ENCODE results near the gene GBP5.
"Not testable (repeated sequence)": the region's sequence is repeated elsewhere in the genome, so short reads cannot be mapped to it uniquely, and the experiment has no call there.

GBP5 gene, protein sequence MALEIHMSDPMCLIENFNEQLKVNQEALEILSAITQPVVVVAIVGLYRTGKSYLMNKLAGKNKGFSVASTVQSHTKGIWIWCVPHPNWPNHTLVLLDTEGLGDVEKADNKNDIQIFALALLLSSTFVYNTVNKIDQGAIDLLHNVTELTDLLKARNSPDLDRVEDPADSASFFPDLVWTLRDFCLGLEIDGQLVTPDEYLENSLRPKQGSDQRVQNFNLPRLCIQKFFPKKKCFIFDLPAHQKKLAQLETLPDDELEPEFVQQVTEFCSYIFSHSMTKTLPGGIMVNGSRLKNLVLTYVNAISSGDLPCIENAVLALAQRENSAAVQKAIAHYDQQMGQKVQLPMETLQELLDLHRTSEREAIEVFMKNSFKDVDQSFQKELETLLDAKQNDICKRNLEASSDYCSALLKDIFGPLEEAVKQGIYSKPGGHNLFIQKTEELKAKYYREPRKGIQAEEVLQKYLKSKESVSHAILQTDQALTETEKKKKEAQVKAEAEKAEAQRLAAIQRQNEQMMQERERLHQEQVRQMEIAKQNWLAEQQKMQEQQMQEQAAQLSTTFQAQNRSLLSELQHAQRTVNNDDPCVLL

DNA sequence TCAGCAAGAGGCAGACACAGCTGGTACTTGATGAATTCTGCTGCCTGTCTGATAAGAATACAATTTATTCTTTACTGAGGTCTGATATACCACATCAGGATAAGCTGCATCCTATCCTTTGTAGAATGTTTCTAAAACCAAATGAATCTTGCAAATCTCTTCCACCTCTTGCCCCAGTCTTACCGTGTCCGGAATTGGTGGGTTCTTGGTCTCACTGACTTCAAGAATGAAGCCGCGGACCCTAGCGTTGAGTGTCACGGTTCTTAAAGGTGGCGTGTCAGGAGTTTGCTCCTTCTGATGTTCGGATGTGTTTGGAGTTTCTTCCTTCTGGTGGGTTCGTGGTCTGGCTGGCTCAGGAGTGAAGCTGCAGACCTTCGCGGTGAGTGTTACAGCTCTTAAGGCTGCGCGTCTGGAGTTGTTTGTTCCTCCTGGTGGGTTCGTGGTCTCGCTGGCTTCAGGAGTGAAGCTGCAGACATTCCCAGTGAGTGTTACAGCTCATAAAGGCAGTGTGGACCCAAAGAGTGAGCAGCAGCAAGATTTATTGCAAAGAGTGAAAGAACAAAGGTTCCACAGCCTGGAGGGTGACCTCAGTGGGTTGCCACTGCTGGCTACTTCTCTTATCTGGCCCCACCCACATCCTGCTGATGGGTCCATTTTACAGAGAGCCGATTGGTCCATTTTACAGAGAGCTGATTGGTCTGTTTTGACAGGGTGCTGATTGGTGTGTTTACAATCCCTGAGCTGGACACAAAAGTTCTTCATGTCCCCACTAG is at the start of gene GBP5:
GBP5 (minus strand) TSS at position 592 of the 773 bp plus-strand sequence. CDS start 3,305 bp downstream, outside the sequence.
- H3K9ac ChIP-seq (ENCODE audit: low read length); H3K27ac ChIP-seq (ENCODE audit: low read depth, low read length); H3K9me3 ChIP-seq (ENCODE audit: low read length); H3K4me3 ChIP-seq (ENCODE audit: low read depth in 1 of 2, low read length in 2 of 2); H3K27me3 ChIP-seq (ENCODE audit: control insufficient read depth in 1 of 2, insufficient read depth in 2 of 2, low read length in 2 of 2); H3K4me1 ChIP-seq (ENCODE audit: insufficient read depth, low read length); H3K36me3 ChIP-seq (ENCODE audit: insufficient read depth, low read length): not testable (repeated sequence)

DNA sequence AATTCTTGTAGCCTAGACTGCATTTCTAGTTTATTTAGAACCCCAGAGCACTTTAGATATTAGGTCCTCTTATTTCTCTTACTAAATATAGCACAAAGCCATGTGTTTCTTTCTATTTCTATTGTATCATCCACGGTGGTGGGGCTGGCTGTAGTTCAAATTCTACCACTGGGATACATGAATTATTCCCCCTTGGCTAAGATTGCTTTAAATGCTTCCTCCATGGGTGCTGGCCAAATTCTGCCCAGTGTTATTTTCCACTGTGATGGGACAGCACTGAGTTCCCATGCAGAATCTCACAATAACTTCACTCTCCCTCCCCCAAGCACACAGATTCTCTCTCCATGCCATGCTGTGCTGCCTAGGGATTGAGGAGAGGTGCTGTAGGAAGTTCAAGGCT is 49.7 kb upstream of the GBP5 start:
- Histone ChIP-seq H3K4me3 (ENCODE audit: low read depth in 1 of 2, low read length in 2 of 2) (no peak overlapping the region), H3K27me3 (ENCODE audit: control insufficient read depth in 1 of 2, insufficient read depth in 2 of 2, low read length in 2 of 2) (no peaks in the 10 kb centered on the region)

DNA sequence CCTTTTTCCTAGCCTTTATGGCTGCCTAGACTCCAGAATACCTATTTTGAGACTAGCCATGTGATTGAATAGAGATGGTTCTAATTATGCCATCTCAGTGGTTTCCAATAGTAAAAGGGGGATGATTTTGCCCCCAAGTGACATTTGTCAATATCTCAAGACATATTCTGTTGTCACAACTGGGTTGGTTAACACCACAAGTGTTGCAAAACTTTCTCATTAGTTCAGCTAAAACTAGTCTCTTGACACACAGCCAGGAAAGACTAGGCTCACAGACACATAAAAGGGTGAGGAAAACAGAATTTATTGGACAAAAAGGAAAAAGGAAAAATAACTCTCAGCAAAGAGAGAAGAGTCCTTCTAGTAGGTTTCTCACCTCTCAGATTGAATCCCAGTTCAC is 39.9 kb upstream of the GBP5 start:
- Histone ChIP-seq H3K4me3 (ENCODE audit: low read depth in 1 of 2, low read length in 2 of 2) (no peak overlapping the region), H3K36me3 (ENCODE audit: insufficient read depth, low read length) (no peaks in the 10 kb centered on the region), H3K27me3 (ENCODE audit: control insufficient read depth in 1 of 2, insufficient read depth in 2 of 2, low read length in 2 of 2) (no peaks in the 10 kb centered on the region), H3K9me3 (ENCODE audit: low read length) (no peaks in the 10 kb centered on the region), H3K4me1 (ENCODE audit: insufficient read depth, low read length) (peaks cover 22% of the 10 kb centered on the region), H3K9ac (ENCODE audit: low read length) (no peak overlapping the region), H3K27ac (ENCODE audit: low read depth, low read length) (no peak overlapping the region)

More for the DNA sequence above, 49.7 kb upstream of the GBP5 start:
- Histone ChIP-seq H3K9me3 (ENCODE audit: low read length) (no peaks in the 10 kb centered on the region), H3K4me1 (ENCODE audit: insufficient read depth, low read length) (peaks cover 7% of the 10 kb centered on the region), H3K36me3 (ENCODE audit: insufficient read depth, low read length) (no peaks in the 10 kb centered on the region), H3K27ac (ENCODE audit: low read depth, low read length) (no peak overlapping the region), H3K9ac (ENCODE audit: low read length) (no peak overlapping the region)

DNA sequence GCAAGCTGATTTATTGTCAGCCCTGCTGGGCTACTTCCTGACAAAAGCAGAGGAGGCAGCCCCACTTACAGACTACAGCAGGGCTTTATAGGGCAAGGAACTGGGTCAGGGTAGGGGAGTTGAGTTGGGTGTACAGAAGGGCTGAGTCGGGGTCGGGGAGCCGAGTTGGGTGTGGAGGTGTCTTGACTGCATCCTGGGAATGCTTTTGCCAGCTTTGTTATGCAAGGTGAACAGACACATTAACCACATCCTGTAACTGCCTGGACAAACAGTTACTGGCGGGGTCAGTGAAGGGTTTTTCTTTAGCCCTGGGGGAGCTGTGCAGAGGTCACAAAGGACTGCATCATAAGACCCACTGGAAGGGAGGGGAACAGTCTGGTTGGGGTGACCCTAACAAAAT is 39.1 kb upstream of the GBP5 start:
- Histone ChIP-seq H3K36me3 (ENCODE audit: insufficient read depth, low read length) (no peaks in the 10 kb centered on the region), H3K27me3 (ENCODE audit: control insufficient read depth in 1 of 2, insufficient read depth in 2 of 2, low read length in 2 of 2) (no peaks in the 10 kb centered on the region), H3K4me1 (ENCODE audit: insufficient read depth, low read length) (peaks cover 22% of the 10 kb centered on the region), H3K9me3 (ENCODE audit: low read length) (no peaks in the 10 kb centered on the region), H3K27ac (ENCODE audit: low read depth, low read length) (no peak overlapping the region), H3K9ac (ENCODE audit: low read length) (no peak overlapping the region), H3K4me3 (ENCODE audit: low read depth in 1 of 2, low read length in 2 of 2) (no peak overlapping the region)

DNA sequence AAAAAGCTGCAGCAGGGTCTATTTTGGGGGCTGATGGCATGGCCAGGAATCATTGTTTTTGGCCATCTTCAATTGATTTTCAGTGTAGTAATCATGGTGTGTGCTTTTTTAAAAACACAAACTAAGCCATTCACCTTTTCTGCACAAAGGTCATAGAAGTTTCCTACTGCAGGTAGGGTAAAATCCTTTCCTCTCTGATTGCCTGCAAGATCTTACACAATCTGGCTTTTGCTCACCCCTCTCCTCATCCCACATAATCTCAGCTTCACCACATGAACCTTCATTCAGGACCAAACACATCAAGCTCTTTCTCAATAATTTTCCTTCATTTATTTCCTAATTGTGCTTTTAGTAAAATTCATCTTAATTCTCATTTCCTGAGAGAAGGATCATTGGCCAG is 38.3 kb upstream of the GBP5 start:
- Histone ChIP-seq H3K4me3 (ENCODE audit: low read depth in 1 of 2, low read length in 2 of 2) (peak overlapping the region in 1 of 2 donors; percentile 0), H3K9me3 (ENCODE audit: low read length) (no peaks in the 10 kb centered on the region), H3K27me3 (ENCODE audit: control insufficient read depth in 1 of 2, insufficient read depth in 2 of 2, low read length in 2 of 2) (no peaks in the 10 kb centered on the region), H3K4me1 (ENCODE audit: insufficient read depth, low read length) (peaks cover 22% of the 10 kb centered on the region), H3K27ac (ENCODE audit: low read depth, low read length) (peak overlapping the region; percentile 10), H3K36me3 (ENCODE audit: insufficient read depth, low read length) (no peaks in the 10 kb centered on the region), H3K9ac (ENCODE audit: low read length) (no peak overlapping the region)

DNA sequence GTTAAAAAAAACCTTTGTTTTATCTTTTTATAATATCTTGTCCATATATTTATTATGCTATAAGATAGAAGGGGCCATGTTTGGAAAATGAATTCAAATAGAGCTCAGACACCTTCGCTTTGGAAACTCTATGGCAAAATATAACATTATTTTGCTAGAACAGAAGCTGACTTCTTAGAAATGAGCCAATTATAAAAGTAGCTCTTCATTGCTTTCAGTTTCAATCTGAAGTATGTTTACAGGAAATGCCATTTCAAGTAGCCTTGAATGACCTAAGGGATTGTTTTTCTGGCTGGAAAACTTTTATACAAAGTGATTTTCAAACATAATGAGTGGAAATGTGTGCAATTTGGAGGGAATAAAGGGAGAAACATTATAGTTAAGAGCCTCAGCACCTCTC is 37.8 kb upstream of the GBP5 start:
- Histone ChIP-seq H3K27me3 (ENCODE audit: control insufficient read depth in 1 of 2, insufficient read depth in 2 of 2, low read length in 2 of 2) (no peaks in the 10 kb centered on the region), H3K9ac (ENCODE audit: low read length) (no peak overlapping the region), H3K36me3 (ENCODE audit: insufficient read depth, low read length) (no peaks in the 10 kb centered on the region), H3K27ac (ENCODE audit: low read depth, low read length) (peak overlapping the region; percentile 10), H3K9me3 (ENCODE audit: low read length) (no peaks in the 10 kb centered on the region), H3K4me3 (ENCODE audit: low read depth in 1 of 2, low read length in 2 of 2) (peak overlapping the region in 1 of 2 donors; percentile 0), H3K4me1 (ENCODE audit: insufficient read depth, low read length) (peaks cover 22% of the 10 kb centered on the region)

DNA sequence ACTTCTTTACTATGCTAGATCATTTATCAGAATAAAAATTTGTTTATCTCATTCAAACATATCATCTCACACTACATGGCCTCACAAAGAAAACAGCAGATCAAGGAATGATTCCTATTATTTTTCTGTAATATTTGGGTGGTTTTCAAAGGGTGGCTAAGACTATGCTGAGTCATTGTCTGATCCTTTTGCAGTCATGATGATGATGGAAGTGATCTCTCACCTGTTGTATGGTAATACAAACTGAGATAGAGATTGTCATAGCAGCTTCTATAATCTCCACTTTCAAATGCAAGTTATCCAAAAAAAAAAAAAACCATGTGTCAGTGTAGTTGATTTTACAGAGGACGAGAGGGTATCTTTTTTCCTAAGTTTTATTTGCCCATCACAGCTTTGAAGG is 37.2 kb upstream of the GBP5 start:
- no peak overlapping the region for H3K4me3 ChIP-seq (ENCODE audit: low read depth in 1 of 2, low read length in 2 of 2)
- H3K4me1 ChIP-seq (ENCODE audit: insufficient read depth, low read length) = peaks cover 22% of the 10 kb centered on the region
- no peaks in the 10 kb centered on the region for H3K9me3 ChIP-seq (ENCODE audit: low read length)
- no peak overlapping the region for H3K9ac ChIP-seq (ENCODE audit: low read length)
- no peak overlapping the region for H3K27ac ChIP-seq (ENCODE audit: low read depth, low read length)
- H3K36me3 ChIP-seq (ENCODE audit: insufficient read depth, low read length) = no peaks in the 10 kb centered on the region
- H3K27me3 ChIP-seq (ENCODE audit: control insufficient read depth in 1 of 2, insufficient read depth in 2 of 2, low read length in 2 of 2) = no peaks in the 10 kb centered on the region

DNA sequence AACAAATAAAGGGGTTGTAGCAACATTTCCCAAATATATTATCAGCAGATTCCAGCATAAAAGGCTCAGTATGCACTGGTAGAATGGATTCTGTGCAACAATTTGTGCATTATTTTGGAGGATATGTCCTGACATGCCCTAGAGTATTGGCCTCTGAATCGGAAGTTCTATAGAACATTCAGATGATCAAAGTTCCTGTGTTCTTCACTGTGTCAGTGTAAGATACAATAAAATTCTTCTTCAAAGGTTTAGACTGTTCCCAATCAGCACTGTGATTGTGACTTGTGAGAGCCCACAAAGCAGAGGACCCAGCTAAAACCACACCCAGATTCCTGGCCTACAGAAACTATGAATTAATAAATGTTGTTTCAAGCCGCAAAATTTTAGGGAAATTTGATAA is 33.6 kb upstream of the GBP5 start:
- Histone ChIP-seq H3K27ac (ENCODE audit: low read depth, low read length) (no peak overlapping the region), H3K4me1 (ENCODE audit: insufficient read depth, low read length) (peaks cover 15% of the 10 kb centered on the region), H3K27me3 (ENCODE audit: control insufficient read depth in 1 of 2, insufficient read depth in 2 of 2, low read length in 2 of 2) (no peaks in the 10 kb centered on the region), H3K4me3 (ENCODE audit: low read depth in 1 of 2, low read length in 2 of 2) (no peak overlapping the region), H3K9me3 (ENCODE audit: low read length) (no peaks in the 10 kb centered on the region), H3K9ac (ENCODE audit: low read length) (no peak overlapping the region), H3K36me3 (ENCODE audit: insufficient read depth, low read length) (no peaks in the 10 kb centered on the region)

DNA sequence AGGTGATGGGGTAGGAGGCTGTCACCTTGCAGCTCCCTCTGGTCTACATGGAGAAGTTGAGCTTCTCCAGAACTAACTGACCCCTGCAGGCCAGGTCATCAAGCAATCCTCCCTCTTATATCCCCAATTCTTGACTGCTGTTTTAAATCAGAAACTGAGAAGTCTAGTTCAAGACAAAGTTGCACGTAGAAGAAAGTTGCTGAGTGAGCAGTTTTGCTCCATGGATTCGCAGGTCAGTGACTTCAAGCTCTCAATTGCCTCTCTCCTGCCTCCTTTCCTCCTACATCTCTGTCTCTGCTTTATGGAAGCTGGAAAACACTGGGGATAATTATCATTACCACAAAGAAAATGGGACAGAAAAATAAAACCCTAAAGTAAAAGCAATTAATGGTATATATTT is 32.8 kb upstream of the GBP5 start:
- no peak overlapping the region for H3K9ac ChIP-seq (ENCODE audit: low read length)
- H3K9me3 ChIP-seq (ENCODE audit: low read length) = no peaks in the 10 kb centered on the region
- H3K27ac ChIP-seq (ENCODE audit: low read depth, low read length) = no peak overlapping the region
- H3K36me3 ChIP-seq (ENCODE audit: insufficient read depth, low read length) = no peaks in the 10 kb centered on the region
- no peak overlapping the region for H3K4me3 ChIP-seq (ENCODE audit: low read depth in 1 of 2, low read length in 2 of 2)
- peaks cover 7% of the 10 kb centered on the region for H3K4me1 ChIP-seq (ENCODE audit: insufficient read depth, low read length)
- H3K27me3 ChIP-seq (ENCODE audit: control insufficient read depth in 1 of 2, insufficient read depth in 2 of 2, low read length in 2 of 2) = no peaks in the 10 kb centered on the region

DNA sequence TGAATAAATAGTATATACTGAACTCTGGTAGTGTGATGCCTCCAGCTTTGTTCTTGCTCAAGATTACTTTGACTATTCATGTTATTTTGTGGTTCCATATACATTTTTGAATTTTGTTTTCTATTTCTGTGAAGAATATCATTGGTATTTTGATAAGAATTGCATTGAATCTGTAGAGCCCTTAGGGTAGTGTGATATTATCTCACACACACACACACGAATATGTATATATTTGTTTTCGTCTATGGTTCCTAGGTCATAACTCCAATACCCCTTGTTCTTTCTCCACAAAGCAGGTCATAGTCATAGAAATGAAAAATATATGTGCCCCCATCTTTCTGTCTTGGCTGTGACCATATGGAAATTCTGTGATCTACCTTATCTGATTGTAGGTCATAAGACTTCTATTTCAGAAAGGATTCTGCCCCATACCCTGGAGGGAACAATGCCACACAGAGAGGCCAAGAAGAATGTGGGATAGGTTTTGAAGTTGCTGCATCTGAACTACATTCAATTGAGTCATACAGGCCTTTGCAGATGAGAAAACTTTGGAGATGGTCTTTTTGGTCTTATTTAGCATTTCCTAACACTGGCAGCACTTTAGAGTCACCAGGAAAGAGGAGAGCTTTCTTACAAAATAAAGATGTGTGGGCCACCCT is 32.0 kb upstream of the GBP5 start:
- H3K27ac ChIP-seq (ENCODE audit: low read depth, low read length) = no peak overlapping the region
- no peaks in the 10 kb centered on the region for H3K27me3 ChIP-seq (ENCODE audit: control insufficient read depth in 1 of 2, insufficient read depth in 2 of 2, low read length in 2 of 2)
- no peaks in the 10 kb centered on the region for H3K36me3 ChIP-seq (ENCODE audit: insufficient read depth, low read length)
- H3K9me3 ChIP-seq (ENCODE audit: low read length) = no peaks in the 10 kb centered on the region
- H3K9ac ChIP-seq (ENCODE audit: low read length) = no peak overlapping the region
- H3K4me3 ChIP-seq (ENCODE audit: low read depth in 1 of 2, low read length in 2 of 2) = no peak overlapping the region
- peaks cover under 1% of the 10 kb centered on the region for H3K4me1 ChIP-seq (ENCODE audit: insufficient read depth, low read length)

DNA sequence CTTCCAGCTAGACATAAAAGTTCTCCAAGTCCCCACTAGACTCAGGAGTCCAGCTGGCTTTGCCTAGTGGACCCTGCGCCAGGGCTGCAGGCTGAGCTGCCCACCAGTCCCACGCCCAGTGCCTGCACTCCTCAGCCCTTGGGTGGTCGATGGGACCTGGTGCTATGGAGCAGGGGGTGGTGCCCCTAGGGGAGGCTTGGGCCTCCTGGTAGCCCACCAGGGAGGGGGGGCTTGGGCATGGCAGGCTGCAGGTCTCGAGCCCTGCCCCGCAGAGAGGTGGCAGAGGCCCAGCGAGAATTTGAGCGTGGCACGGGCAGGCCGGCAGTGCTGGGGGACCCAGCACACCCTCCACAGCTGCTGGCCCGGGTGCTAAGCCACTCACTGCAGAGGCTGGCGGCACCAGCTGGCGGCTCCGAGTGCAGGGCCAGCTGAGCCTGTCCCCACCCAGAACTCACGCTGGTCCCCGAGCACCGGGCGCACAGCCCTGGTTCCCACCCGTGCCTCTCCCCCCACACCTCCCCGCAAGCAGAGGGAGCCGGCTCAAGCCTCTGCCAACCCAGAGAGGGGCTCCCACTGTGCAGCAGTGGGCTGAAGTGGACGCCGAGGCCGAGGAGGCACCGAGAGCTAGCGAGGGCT is 30.2 kb upstream of the GBP5 start:
- Histone ChIP-seq H3K9ac (ENCODE audit: low read length) (no peak overlapping the region), H3K36me3 (ENCODE audit: insufficient read depth, low read length) (no peaks in the 10 kb centered on the region), H3K4me1 (ENCODE audit: insufficient read depth, low read length) (no peaks in the 10 kb centered on the region), H3K27ac (ENCODE audit: low read depth, low read length) (no peak overlapping the region), H3K9me3 (ENCODE audit: low read length) (no peaks in the 10 kb centered on the region), H3K4me3 (ENCODE audit: low read depth in 1 of 2, low read length in 2 of 2) (no peak overlapping the region), H3K27me3 (ENCODE audit: control insufficient read depth in 1 of 2, insufficient read depth in 2 of 2, low read length in 2 of 2) (no peaks in the 10 kb centered on the region)
